GM18505 (cell line): ENCODE results near the gene PPP1R3G.
"Not testable (repeated sequence)": the region's sequence is repeated elsewhere in the genome, so short reads cannot be mapped to it uniquely, and the experiment has no call there.

Experiments
- ATAC-seq: cut with Tn5 transposase; IDR thresholded peaks from one replicate; pipeline ENCODE4 v1.9.1; 2021; ENCODE audit not compliant: unreplicated experiment
- POLR2A ChIP-seq: IDR thresholded peaks from 4 replicates; pipeline ENCODE4 v1.6.1; 2011; ENCODE audit warnings: borderline replicate concordance; ENCODE audit not compliant: insufficient read depth, insufficient read length; ENCODE audit errors: extremely low read depth

The PPP1R3G gene

DNA sequence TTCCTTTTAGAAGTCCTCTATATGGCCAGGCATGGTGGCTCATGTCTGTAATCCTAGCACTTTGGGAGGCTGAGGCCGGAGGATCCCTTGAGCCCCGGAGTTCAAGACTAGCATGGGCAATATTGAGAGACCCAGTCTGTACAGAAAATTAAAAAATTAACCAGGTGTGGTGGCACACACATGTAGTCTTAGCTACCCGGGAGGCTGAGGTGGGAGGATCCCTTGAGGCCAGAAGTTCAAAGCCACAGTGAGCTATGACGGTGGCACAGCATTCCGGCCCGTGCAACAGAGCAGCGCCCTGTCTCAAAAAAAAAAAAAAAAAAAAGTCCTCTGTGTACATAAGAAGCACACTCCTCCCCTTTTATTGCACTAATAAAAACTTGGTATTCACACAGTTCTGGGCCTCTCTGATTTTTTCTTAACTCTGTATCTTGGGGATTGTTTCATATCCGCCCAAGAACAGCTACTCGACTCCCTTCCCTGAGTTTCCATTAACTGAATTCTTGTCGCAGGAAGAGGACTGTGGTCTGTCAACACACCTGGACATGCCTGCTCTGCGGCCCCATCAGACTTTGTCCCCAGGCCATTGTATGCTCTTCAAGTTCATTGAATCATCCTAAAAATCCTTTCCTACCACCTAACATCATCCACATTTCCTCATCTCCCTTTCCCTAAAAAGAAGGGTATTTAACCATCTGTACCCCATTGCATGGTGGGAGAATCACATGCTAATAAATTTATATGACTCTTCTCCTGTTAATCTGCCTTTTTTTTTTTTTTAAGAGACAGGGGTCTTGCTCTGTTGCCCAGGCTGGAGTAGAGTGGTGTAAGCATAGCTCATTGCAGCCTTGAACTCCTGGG is 25.9 kb upstream of the PPP1R3G start:
- TF ChIP-seq POLR2A, result no peak

DNA sequence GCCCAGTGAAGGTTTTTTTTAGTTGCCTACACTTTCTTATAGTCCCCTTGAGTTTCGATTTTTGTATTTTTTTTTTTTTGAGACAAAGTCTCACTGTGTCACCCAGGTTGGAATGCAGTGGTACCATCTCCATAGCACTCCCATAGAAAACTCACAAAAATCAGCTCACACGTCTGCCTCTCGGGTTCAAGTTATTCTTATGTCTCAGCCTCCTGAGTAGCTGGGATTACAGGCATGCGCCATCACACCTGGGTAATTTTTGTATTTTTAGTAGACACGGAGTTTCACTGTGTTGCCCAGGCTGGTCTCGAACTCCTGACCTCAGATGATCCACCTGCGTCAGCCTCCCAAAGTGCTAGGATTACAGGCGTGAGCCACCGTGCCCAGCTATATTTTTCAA is 24.7 kb upstream of the PPP1R3G start:
- not testable (repeated sequence) for ATAC-seq

More for the DNA sequence above, 25.9 kb upstream of the PPP1R3G start:
- ATAC-seq, result no peak

DNA sequence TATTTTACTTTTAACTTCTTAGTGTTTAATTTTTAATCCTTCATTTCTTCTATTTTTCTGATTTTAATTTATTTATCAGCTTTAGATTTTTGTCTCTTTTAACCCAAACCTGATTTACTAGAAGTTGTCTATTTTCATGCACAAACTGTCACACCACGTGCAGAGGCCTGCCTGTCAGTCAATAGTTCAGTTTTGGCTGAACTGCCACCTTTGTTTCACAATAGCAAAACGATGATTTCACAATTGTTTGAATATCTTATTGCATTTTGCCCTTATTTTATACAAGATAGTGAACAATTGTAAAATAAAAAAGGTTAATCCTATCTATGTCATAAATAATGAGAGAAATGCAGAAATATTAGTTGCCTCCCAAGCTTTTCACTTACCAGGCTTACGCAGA is 24.0 kb upstream of the PPP1R3G start:
- no peak for TF ChIP-seq POLR2A
- no peak for ATAC-seq

DNA sequence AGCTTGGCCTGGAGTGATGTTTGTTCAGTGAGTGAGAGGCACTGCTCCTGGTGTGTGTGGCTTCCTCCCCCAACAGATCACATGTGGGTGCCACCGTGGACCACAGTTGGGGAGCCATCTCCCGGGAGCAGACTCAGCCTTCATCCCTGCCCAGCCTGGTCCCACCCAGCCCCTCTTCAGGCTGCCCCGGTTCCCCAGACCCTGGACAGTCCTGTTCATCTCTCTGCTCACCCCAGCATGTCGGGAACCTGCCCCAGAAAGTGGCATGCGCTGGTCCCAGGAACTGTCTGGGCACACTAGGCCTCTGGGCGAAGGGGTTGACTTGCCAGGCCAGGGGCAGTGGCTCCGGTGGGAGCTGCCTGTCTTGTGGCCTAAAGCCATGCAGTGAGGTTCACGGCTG is 21.5 kb upstream of the PPP1R3G start:
- no peak for TF ChIP-seq POLR2A
- ATAC-seq, result no peak

DNA sequence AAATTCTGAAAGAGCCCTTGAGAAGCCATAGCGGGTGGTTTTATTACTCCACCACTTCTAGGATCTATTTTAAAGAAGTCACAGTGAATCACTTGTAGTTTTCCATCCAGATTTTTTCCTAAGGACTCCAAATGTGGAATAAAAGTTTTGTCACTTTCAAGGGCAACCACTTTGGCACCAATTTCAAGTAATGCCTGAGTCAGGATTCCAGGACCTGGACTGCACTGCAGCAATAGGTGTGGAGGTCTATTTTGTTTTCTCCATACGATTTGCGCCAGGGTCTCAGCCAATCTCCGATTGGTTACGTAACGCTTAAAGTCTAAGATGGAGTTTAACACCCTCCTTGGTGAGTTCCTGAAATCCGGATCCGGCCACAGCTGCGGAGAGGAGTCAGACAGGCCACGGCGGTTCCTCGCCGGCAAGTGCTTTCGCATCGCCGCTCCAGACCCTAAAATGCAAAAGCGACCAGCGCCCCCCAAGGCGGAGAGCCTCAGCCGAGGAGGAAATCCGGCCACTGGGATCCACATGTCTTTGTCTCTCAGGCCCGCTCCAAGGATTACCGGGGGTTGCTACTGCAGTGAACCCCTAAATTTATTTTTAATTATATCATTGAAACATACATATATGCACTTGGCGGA is 18.6 kb upstream of the PPP1R3G start:
- no peak for ATAC-seq
- no peak for TF ChIP-seq POLR2A

DNA sequence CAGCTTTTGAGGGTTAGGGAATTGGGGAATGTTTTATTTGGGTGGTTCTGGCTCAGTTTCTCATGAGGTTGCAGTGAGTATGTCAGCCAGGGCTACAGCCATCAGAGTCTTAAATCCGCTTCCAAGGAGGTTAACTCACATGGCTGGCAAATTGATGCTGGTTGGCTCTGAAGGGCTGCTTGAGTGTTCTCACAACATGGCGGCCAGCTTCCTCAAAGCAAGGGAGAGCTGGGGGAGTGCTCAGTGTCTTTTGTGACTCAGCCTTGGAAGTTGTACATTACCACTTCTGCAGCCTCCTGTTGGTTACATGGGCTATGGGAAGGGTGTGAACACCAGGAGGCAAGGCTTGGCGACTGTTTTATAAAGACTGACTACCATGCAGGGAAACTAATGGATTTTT is 17.8 kb upstream of the PPP1R3G start:
- ATAC-seq, result no peak
- no peak for TF ChIP-seq POLR2A

DNA sequence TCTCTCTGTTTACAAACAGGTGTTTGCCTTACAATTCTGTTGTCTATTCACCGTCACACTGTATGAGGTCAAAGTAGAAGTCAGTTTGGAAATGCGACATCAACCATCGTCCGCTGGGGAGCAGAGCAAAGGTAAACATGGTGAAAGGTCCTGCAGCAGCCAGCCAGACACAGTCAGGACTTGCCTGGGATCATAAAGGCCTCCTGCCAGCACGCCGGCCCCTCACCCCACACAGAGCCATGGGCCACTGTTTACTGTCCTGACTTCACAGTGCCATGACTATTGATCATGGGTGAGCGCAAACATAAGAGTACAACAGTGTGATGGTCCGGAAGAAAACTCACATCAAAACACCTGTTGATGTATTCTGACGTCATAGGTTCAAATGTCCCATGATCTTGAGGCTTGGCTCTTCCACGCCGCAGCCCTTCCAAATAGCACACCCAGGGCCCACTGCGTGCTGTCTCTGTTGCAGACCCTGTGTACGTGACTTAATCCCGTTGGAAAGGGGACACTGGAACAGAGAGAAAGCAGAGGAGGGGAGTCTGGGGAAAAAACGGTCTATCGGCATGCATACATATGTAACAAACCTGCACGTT is 16.9 kb upstream of the PPP1R3G start:
- ATAC-seq, result no peak
- no peak for TF ChIP-seq POLR2A

DNA sequence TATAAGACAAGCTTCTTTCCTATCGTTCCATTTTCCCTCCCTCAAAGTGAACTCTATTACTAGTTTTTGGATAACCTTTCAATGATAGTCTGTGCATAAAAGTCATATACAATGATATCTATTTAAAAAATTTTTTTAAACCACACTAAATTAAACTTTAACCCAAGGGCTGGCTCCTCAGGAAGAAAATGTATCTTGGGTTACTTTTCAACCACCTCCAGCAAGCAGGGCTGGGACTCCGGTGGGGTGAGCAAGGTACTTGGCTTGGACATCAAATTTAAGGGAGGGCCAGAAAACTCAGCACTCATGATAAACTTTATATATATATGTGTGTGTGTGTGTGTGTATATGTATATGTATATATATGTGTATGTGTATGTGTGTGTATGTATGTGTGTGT is 13.9 kb upstream of the PPP1R3G start:
- no peak for ATAC-seq
- TF ChIP-seq POLR2A, result no peak

DNA sequence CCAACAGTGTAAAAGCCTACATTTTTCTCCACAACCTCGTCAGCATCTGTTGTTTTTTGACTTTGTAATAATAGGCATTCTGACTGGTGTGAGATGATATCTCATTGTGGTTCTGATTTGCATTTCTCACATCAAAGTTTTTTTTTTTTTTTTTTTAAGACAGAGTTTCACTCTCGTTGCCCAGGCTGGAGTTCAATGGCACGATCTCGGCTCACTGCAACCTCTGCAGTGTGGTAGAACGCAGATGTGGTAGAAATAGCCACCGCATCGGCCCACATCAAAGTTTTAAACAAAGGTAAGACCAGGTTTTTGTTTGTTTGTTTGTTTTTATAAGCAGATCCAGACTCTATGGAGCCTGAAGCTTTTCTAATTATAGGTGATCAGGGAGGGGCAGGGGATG is 12.7 kb upstream of the PPP1R3G start:
- no peak for TF ChIP-seq POLR2A

DNA sequence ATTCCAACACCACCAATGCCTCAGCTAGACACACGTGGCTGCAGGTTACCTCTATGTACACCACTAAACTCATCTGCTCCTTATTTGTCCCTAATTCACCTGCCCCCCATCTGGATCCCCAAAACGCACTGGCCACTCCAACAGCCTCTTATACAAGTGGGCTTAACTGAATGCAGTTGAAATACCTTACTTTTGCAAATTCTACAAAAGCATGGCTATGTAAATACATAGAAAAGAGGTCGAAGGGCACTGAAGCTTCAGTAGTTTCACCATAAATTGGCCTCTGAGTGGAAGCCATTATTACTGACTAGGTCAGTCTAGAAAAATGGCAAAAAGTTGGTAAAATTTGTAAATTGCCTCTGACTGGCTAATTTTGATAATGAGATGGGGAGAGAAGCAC is 11.1 kb upstream of the PPP1R3G start:
- TF ChIP-seq POLR2A, result no peak
- no peak for ATAC-seq

More for the DNA sequence above, 12.7 kb upstream of the PPP1R3G start:
- ATAC-seq, result no peak

DNA sequence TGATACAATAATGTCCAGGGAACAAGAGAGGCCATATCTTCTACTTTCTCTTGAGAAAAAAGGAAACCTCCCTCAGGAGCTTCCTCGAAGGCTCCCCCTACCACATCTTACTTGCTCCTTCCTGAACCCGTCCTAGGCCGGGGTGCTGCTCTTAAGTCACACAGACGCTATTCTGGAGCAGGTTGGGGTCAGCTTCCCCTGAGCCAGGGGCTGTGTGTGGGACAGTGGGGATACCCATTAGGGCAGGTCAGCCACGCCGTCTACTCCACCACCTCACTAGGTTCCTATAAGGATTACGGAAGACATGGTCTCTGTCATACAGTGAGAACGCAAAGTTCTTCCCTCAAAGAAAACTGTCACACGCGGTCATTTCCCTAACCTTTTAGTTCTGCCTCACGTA is 8.2 kb upstream of the PPP1R3G start:
- no peak for TF ChIP-seq POLR2A
- no peak for ATAC-seq

DNA sequence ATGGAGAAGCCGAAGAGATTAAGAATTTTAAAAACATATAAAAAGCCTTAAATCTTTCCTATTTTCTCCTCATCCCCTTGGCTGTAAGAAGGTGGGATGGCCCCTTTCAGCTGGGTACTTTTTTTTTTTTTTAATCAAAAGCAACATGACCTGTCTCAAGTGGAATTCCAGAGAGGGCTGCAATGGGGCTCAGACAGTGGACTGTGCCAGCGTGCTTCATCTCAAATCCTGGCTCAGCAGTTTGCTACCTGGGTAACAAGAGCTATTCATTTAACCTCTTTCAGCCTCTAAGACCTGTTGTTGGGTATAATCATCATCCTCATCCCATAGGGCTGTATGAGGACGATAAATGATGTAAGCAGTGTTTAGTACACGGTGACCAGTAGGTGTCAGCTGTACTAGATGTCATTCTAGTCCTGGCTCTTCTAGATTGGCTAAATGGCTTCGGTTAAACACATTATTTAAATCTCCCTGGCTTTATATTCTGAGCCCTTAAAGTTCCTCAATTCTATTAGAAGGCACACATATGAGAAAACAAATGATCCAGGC is 6.9 kb upstream of the PPP1R3G start:
- TF ChIP-seq POLR2A, result no peak
- no peak for ATAC-seq

DNA sequence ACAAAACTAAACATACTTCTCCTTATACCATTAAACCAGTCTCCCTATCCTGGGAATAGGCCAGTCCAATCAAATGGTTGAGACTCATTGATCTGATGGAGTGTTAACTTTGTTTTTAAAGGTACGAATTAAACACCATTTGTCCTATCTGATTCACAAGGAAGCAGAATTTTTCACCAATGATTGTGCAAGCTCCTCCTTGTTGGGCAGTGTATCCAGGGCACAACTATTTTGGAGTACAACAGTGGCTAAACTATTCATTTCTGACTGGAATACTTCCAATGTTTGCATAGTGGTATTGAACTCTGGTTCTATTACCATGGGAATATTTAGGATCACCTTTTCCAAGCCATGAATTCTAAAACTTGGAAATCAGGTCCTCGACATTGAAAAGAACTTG is 5.4 kb upstream of the PPP1R3G start:
- ATAC-seq, result no peak
- TF ChIP-seq POLR2A, result no peak

DNA sequence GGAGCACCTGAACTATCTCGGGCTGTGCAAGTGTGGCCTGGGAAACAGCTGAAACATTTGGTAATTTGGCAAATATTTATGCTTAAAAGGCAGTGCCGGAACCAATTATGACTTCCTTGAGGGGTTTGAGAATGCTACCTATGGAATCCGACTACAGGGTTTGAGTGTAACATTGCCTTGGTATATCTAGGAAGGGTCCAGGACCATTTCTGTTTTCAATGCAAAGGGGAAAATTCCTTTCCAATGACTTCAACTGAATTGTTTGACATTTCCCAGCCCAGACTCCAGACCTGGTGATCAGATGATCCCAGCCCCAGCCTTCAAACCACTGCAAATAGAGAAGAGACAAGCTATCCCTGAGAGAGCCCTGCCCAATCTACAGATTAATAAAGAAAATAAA is 4.6 kb upstream of the PPP1R3G start:
- ATAC-seq, result no peak

More for the DNA sequence above, 4.6 kb upstream of the PPP1R3G start:
- TF ChIP-seq POLR2A, result no peak
